GM23248 (cell line): ENCODE results near the gene MBL2. TPM values are rescaled to one million over a fixed set of nuclear protein-coding genes. Genes with fewer than 3 reads are reported as not detected.
A peak's percentile ranks its signal among the peaks of the same experiment; 100 is the strongest.

Experiments
- DNase-seq: peaks from one replicate; pipeline ENCODE4 v3.0.0-alpha.2; 2015
- H2AFZ ChIP-seq: fragments of 200-600 bp; sonication (generic); 2 replicates; pipeline ENCODE4 v1.6.1; 2016; ENCODE audit warnings: antibody characterized with exemption
- H3F3A ChIP-seq: fragments of 200-600 bp; sonication (generic); 2 replicates; pipeline ENCODE4 v1.6.1; 2016; ENCODE audit warnings: mild to moderate bottlenecking, antibody characterized with exemption, mixed run types; ENCODE audit not compliant: insufficient read depth
- H3K27ac ChIP-seq: fragments of 200-600 bp; sonication (generic); 2 replicates; pipeline ENCODE4 v1.5.1; 2016; ENCODE audit warnings: mild to moderate bottlenecking
- H3K27me3 ChIP-seq: fragments of 200-600 bp; sonication (generic); replicated peaks from 2 replicates; pipeline ENCODE4 v1.6.1; 2016; ENCODE audit warnings: mild to moderate bottlenecking; ENCODE audit not compliant: insufficient read depth
- H3K36me3 ChIP-seq: fragments of 200-600 bp; sonication (generic); 2 replicates; pipeline ENCODE4 v1.6.1; 2016; ENCODE audit warnings: low read depth, mild to moderate bottlenecking
- H3K4me1 ChIP-seq: fragments of 200-600 bp; sonication (generic); 2 replicates; pipeline ENCODE4 v1.6.1; 2016; ENCODE audit warnings: mild to moderate bottlenecking; ENCODE audit not compliant: insufficient read depth
- H3K4me2 ChIP-seq: fragments of 200-600 bp; sonication (generic); one replicate; pipeline ENCODE4 v1.6.1; 2016; ENCODE audit warnings: mild to moderate bottlenecking; ENCODE audit not compliant: unreplicated experiment
- H3K4me3 ChIP-seq: fragments of 200-600 bp; sonication (generic); 2 replicates; pipeline ENCODE4 v1.5.1; 2016; ENCODE audit warnings: mild to moderate bottlenecking
- H3K79me2 ChIP-seq: fragments of 200-600 bp; sonication (generic); 2 replicates; pipeline ENCODE4 v1.6.1; 2016; ENCODE audit warnings: mild to moderate bottlenecking; ENCODE audit not compliant: insufficient read depth
- H3K9ac ChIP-seq: fragments of 200-600 bp; sonication (generic); 2 replicates; pipeline ENCODE4 v1.6.1; 2016; ENCODE audit warnings: mild to moderate bottlenecking
- H3K9me2 ChIP-seq: fragments of 200-600 bp; sonication (generic); 2 replicates; pipeline ENCODE4 v1.6.1; 2016; ENCODE audit warnings: mixed run types, mild to moderate bottlenecking, moderate library complexity; ENCODE audit not compliant: insufficient read depth
- H3K9me3 ChIP-seq: fragments of 200-600 bp; sonication (generic); one replicate; pipeline ENCODE4 v1.6.1; 2017; ENCODE audit warnings: low read depth
- H4K20me1 ChIP-seq: fragments of 200-600 bp; sonication (generic); 2 replicates; pipeline ENCODE4 v1.6.0; 2016; ENCODE audit not compliant: insufficient read depth
- EZH2 ChIP-seq: fragments of 200-600 bp; sonication (generic); IDR thresholded peaks from 2 replicates; pipeline ENCODE4 v1.6.1; 2018; ENCODE audit warnings: antibody characterized with exemption, mild to moderate bottlenecking; ENCODE audit not compliant: insufficient read depth, poor library complexity, severe bottlenecking
- EZH2phosphoT487 ChIP-seq: fragments of 200-600 bp; sonication (generic); IDR thresholded peaks from 2 replicates; pipeline ENCODE4 v1.6.1; 2018; ENCODE audit warnings: antibody characterized with exemption, moderate library complexity, mild to moderate bottlenecking, low read depth; ENCODE audit not compliant: insufficient read depth
- WGBS, 2 experiments: methylation state at CpG; one replicate each; pipeline ENCODE4 v1.1.6; 2015 to 2017; ENCODE audit warnings: low lambda C conversion rate in 2 of 2, low coverage in 1 of 2; ENCODE audit errors: missing lambda C conversion rate in 2 of 2; 5-methylcytosine and 5-hydroxymethylcytosine counted together
- in situ Hi-C: fragments of 300-500 bp; cut with MboI; formaldehyde crosslinking; loops from 2 replicates; pipeline ENCODE4 v1.15.0; 2020
- polyA plus RNA-seq: library from polyadenylated mRNA; unstranded; fragments of >200 nt; fragmentation: Nextera tagmentation; extraction: Ambion mirVana; gene quantifications from 2 replicates; pipeline ENCODE4 v1.2.1, GENCODE V29; 2016
- total RNA-seq: library from RNA; depleted of rRNA; stranded (reverse); fragments of >200 nt; shearing (Covaris generic); gene quantifications from 2 replicates; pipeline ENCODE4 v1.2.3, GENCODE V29; 2014

Gene MBL2
- total and polyA plus RNA-seq, 2 experiments from 2014 or later, result not detected

- H3K9ac ChIP-seq, result no peak overlapping the region
- peak; percentile 77 for DNase-seq
- no peaks in the 10 kb centered on the region for H3K9me3 ChIP-seq
- H3F3A ChIP-seq, result no peaks in the 10 kb centered on the region
- H3K27me3 ChIP-seq, result no peaks in the 10 kb centered on the region; the same call in 1 of the 2 replicates
- H2AFZ ChIP-seq, result no peak overlapping the region
- H3K4me1 ChIP-seq, result peaks cover 7% of the 10 kb centered on the region; the same call in 1 of the 2 replicates
- H3K4me3 ChIP-seq, result no peak overlapping the region
- no peak overlapping the region for H3K4me2 ChIP-seq
- no peak for TF ChIP-seq EZH2phosphoT487
- TF ChIP-seq EZH2, result no peak
- H4K20me1 ChIP-seq, result no peaks in the 10 kb centered on the region
- H3K36me3 ChIP-seq, result no peaks in the 10 kb centered on the region
- 84 to 89% methylated on average over 5 of the region's 5 CpGs for WGBS, 2 experiments
- no peaks in the 10 kb centered on the region for H3K79me2 ChIP-seq
- in situ Hi-C loops, result no loop called here
- no peaks in the 10 kb centered on the region for H3K9me2 ChIP-seq
- H3K27ac ChIP-seq, result no peak overlapping the region
Observed at GRCh38 chr10:52755297-52756062, 17.1 kb downstream of the MBL2 start.

- 65 to 86% methylated on average over 3 of the region's 3 CpGs for WGBS, 2 experiments
- TF ChIP-seq EZH2phosphoT487 (no peak), EZH2 (no peak)
- H2AFZ ChIP-seq, result no peak overlapping the region
- H3K4me2 ChIP-seq, result no peak overlapping the region
- peaks cover 7% of the 10 kb centered on the region; the same call in 1 of the 2 replicates for H3K4me1 ChIP-seq
- no peak overlapping the region for H3K9ac ChIP-seq
- DNase-seq, result no peak
- no peaks in the 10 kb centered on the region for H3K36me3 ChIP-seq
- peaks cover 10% of the 10 kb centered on the region for H3K27me3 ChIP-seq
- in situ Hi-C loops, result no loop called here
- no peaks in the 10 kb centered on the region for H4K20me1 ChIP-seq
- no peak overlapping the region for H3K4me3 ChIP-seq
- no peaks in the 10 kb centered on the region for H3K9me2 ChIP-seq
- no peaks in the 10 kb centered on the region for H3F3A ChIP-seq
- H3K79me2 ChIP-seq, result no peaks in the 10 kb centered on the region
- H3K27ac ChIP-seq, result no peak overlapping the region
- no peaks in the 10 kb centered on the region for H3K9me3 ChIP-seq
Observed at GRCh38 chr10:52752801-52753445, 19.7 kb downstream of the MBL2 start.

GRCh38 chr10:52752261-52752660, 20.3 kb downstream of the MBL2 start:
- no peak overlapping the region for H3K9ac ChIP-seq
- H3K27me3 ChIP-seq, result peaks cover 10% of the 10 kb centered on the region
- H3K79me2 ChIP-seq, result no peaks in the 10 kb centered on the region
- no peak overlapping the region for H3K4me2 ChIP-seq
- no peak overlapping the region for H3K4me3 ChIP-seq
- TF ChIP-seq EZH2phosphoT487 (no peak), EZH2 (no peak)
- no peaks in the 10 kb centered on the region for H3K36me3 ChIP-seq
- no peaks in the 10 kb centered on the region for H3F3A ChIP-seq
- DNase-seq, result no peak
- in situ Hi-C loops, result no loop called here
- H4K20me1 ChIP-seq, result no peaks in the 10 kb centered on the region
- WGBS, 2 experiments, result 68 to 75% methylated on average over 1 of the region's 1 CpG
- H2AFZ ChIP-seq, result no peak overlapping the region
- no peaks in the 10 kb centered on the region for H3K9me3 ChIP-seq
- H3K9me2 ChIP-seq, result no peaks in the 10 kb centered on the region
- no peak overlapping the region for H3K27ac ChIP-seq
- peaks cover 7% of the 10 kb centered on the region; the same call in 1 of the 2 replicates for H3K4me1 ChIP-seq

- no peak overlapping the region for H3K9ac ChIP-seq
- in situ Hi-C loops, result no loop called here
Observed at GRCh38 chr10:52751337-52751736, 21.2 kb downstream of the MBL2 start.

More at GRCh38 chr10:52751337-52751736, 21.2 kb downstream of the MBL2 start:
- Histone ChIP-seq H4K20me1 (no peaks in the 10 kb centered on the region), H3K4me3 (no peak overlapping the region), H3K27ac (no peak overlapping the region), H3K79me2 (no peaks in the 10 kb centered on the region), H3K4me2 (no peak overlapping the region), H2AFZ (no peak overlapping the region), H3K9me2 (no peaks in the 10 kb centered on the region), H3K36me3 (no peaks in the 10 kb centered on the region), H3K4me1 (peaks cover 7% of the 10 kb centered on the region; the same call in 1 of the 2 replicates), H3K27me3 (peaks cover 10% of the 10 kb centered on the region), H3F3A (no peaks in the 10 kb centered on the region), H3K9me3 (no peaks in the 10 kb centered on the region)
- DNase-seq, result no peak
- TF ChIP-seq EZH2, result no peak
- WGBS, 2 experiments, result 71 to 79% methylated on average over 2 of the region's 2 CpGs
